ENCODE measurements around the gene NLGN2.

The NLGN2 gene

DNA sequence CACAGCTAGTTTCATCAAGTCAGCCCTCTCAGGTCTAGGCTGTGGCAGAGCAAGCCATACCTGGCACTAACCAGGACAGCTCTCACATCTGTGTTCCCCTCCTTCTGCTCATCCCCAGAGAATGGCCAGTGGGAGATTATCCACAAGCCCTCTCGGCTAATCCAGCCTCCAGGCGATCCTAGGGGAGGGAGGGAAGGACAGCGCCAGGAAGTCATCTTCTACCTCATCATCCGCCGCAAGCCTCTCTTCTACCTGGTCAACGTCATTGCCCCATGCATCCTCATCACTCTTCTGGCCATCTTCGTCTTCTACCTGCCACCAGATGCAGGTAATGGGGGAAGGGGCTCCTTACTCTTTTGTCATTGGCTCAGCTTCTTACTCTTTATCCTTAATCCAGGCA lies 40.8 kb downstream of the NLGN2 start:
- no peak for FAIRE-seq

DNA sequence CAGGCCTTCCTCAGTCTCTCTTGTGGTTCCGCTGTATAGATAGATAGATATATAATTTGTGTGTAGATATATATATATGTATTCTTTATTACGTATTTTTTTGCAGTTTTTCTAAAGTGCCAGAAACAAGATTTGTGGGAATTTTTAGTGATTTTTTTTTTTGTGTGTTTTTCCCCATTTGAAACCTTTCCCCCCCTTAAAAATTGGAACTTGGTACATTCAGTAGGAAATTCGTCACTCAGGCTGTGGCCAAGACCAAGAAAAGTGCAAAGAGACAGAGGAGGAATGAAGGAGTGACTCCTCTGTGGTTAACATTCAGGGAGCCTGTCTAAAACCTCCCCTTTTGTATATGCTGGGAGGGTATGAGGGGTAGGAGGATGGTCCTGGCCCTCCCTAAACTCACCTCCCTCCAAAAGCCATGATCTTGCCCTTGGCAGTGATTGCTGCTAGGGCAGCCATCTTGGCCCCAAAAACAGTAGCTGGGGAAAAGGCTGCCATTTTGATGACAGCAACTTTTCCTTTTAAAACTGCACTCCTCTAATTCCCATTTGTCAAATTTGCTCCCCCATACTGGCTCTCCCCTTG lies 52.4 kb downstream of the NLGN2 start:
- TF ChIP-seq SPI1 (IDR thresholded peaks at IDR 0.05; ENCODE audit: low read depth, low read length) (no peak), TAF1 (IDR thresholded peaks at IDR 0.05; ENCODE audit: low read depth, low read length) (no peak)
- FAIRE-seq (no peak), DNase-seq (ENCODE audit: insufficient read length, low spot score) (no peak)

More for the DNA sequence above, 40.8 kb downstream of the NLGN2 start:
- TF ChIP-seq POLR2A (IDR thresholded peaks at IDR 0.05; ENCODE audit: low read depth, low read length) (no peak), SPI1 (IDR thresholded peaks at IDR 0.05; ENCODE audit: low read depth, low read length) (no peak), PAX5 (IDR thresholded peaks at IDR 0.05; ENCODE audit: insufficient read depth, low read length, severe bottlenecking) (no peak), TAF1 (IDR thresholded peaks at IDR 0.05; ENCODE audit: low read depth, low read length) (no peak), POU2F2 (IDR thresholded peaks at IDR 0.05; ENCODE audit: low read depth, low read length) (no peak), POLR2AphosphoS5 (IDR thresholded peaks at IDR 0.05; ENCODE audit: low read depth, low read length) (no peak)
- DNase-seq (ENCODE audit: insufficient read length, low spot score): no peak

DNA sequence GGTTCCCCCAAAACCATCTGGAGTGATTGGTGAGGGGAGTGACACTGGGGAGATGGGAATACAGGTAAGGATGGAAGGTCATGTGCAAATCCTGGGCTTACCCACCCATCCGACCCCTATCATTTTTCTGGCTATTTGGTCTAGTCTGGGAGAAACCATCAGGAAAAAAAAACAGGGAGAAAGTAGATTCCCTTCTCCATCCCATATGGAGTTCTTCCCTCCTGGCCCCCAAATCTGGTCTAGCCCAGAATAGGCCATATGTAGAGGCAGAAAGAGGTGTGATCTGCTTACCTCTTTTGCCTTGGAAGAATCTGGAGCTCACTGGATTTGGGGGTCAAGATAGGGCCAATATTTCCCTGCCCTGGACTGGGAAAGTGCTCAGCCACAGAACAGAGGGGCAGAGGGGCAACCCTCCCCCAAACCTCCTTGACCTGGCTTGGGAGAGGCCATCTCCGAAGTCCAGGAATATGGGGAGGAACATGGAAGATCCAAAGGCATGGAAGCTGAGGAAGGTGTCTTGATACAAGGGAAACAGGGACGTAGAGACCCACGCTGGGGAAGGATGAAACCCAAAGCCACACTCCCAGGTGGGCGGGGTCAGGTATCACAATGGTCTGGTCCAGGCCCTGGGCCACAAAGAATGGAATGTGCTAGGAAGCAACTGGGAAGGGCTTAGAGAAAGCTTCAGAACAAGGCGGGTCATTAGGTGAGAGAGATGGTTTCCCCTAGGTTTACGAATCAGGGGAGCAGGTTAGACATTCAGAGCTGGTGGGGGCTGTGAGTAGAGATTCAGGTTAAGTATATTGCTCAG lies 53.4 kb downstream of the NLGN2 start:
- no peak for TF ChIP-seq SPI1 (IDR thresholded peaks at IDR 0.05; ENCODE audit: low read depth, low read length)
- no peak for TF ChIP-seq TAF1 (IDR thresholded peaks at IDR 0.05; ENCODE audit: low read depth, low read length)
- DNase-seq (ENCODE audit: insufficient read length, low spot score) (no peak), FAIRE-seq (no peak)

DNA sequence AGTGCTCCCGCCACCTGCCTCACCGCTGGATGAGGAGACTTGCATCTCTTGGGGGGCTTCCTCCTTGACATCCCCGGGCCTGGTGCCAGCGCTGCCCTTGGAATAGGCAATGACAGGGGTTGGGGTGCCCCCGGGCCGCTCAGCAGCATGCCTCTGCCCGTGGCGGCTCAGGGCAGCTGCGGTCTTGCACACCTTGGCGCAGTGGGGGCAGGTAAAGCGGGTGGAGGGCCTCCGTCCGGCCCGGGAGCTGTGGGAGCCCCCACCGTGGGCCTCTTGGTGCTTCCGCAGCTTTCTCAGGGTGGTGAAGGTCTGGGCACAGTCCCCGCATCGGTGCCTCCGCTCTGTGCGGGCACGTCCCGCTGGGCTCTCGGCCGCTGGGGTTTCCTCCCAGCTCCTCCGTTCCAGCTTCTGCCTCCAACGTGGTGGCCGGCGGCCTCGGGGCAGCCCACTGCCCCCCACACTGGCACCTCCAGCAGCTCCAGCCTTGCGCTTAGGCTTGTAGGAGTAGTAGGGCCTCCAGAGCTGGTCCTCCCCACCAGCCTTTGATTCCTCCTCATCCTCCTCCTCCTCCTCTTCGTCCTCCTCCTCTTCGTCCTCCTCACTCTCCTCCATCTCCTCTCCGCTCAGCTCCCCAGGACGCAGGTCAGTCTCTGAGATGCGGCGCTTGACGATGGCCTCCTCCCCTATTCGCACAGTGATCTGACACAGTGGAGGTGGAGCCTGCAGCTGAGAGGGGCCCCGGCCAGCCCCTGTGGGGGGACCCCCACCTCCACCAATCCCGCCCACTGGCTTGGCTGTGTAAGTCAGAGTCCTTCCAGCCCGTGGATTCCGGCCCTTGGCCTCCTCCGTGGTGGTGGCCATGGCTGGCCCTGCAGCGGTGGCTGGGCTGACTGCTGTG lies 55.1 kb downstream of the NLGN2 start:
- FAIRE-seq (no peak), DNase-seq (ENCODE audit: insufficient read length, low spot score) (no peak)
- TF ChIP-seq POU2F2 (IDR thresholded peaks at IDR 0.05; ENCODE audit: low read depth, low read length): no peak
- no peak for TF ChIP-seq SPI1 (IDR thresholded peaks at IDR 0.05; ENCODE audit: low read depth, low read length)
- no peak for TF ChIP-seq POLR2AphosphoS5 (IDR thresholded peaks at IDR 0.05; ENCODE audit: low read depth, low read length)
- TF ChIP-seq POLR2A (IDR thresholded peaks at IDR 0.05; ENCODE audit: low read depth, low read length): no peak

DNA sequence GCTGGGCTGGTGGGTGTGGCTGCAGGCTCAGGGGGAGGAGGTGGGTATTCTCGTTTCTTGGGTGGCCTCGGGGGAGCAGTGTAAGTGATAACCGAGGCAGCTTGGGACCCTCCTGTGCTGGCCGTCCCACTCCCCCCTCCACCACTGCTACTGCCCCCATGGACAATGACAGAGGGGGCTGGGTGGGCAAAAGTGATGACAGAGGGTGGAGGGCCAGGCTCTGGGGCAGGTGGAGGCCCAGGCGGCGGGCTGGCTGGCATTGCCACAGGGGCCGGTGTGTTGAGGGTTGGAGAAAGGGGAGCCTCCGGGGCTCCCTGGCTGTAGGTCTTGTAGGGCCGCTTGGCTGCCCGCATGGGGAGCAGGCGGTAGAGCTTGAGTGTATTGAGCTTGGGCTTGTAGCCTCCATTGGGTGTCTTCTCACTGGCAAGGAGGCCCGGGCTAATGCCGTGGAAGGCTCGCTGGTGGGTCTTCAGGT lies 55.8 kb downstream of the NLGN2 start:
- TF ChIP-seq POLR2A (IDR thresholded peaks at IDR 0.05; ENCODE audit: low read depth, low read length) (no peak), SPI1 (IDR thresholded peaks at IDR 0.05; ENCODE audit: low read depth, low read length) (no peak)
- DNase-seq (ENCODE audit: insufficient read length, low spot score) (no peak), FAIRE-seq (no peak)

DNA sequence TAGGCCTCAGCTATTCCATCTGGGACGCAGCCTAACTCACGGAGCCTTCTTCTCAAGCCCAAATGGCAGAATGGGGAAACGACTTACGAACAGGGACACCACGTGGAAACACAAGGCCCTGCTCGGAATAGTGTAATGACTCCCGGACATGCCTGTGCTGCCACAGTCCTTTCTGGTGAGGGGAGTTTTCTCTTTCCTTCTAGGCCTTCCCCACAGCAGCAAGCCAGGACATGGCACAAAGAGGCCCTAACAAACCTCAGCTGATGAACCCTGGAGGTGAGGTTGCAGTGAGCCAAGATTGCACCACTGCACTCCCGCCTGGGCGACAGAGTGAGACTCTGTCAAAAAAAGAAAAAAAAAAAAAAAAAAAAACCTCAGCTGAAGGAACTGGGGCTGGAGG lies 56.4 kb downstream of the NLGN2 start:
- FAIRE-seq (no peak), DNase-seq (ENCODE audit: insufficient read length, low spot score) (no peak)
- no peak for TF ChIP-seq PAX5 (IDR thresholded peaks at IDR 0.05; ENCODE audit: insufficient read depth, low read length, severe bottlenecking)
- no peak for TF ChIP-seq TAF1 (IDR thresholded peaks at IDR 0.05; ENCODE audit: low read depth, low read length)
- no peak for TF ChIP-seq POLR2AphosphoS5 (IDR thresholded peaks at IDR 0.05; ENCODE audit: low read depth, low read length)
- TF ChIP-seq POU2F2 (IDR thresholded peaks at IDR 0.05; ENCODE audit: low read depth, low read length): no peak

DNA sequence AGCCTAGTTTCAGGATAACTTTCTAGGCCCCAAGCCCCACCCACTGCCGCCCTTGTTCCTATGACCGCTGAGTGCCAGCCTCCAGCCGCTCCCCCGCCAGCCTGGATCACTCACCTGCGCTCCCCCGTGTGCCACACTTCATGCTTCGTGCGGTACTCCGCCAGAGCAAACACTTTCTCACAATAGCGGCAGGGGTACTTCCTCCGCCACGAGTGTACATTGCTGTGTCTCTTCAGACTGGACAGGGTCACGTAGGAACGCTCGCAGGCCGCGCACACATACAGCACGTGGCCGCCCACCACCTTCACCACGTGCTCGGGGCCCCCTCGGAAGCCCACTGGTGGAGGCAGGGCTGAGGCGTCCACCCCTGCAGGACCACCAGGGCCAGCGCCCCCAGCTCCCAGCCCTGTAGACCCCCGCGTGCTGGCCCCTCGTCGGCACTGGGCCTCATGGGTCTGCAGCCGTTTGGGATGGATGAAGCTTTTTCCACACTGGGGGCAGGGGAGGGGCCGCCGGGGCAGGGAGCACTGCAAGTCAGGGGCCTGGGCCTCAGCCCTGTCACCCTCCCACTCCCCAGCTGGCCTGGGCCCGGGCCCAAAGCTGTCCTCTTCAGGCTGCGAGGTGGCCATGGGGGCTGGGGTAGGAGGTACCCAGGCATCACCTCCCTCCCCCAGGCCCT lies 58.1 kb downstream of the NLGN2 start:
- no peak for FAIRE-seq

DNA sequence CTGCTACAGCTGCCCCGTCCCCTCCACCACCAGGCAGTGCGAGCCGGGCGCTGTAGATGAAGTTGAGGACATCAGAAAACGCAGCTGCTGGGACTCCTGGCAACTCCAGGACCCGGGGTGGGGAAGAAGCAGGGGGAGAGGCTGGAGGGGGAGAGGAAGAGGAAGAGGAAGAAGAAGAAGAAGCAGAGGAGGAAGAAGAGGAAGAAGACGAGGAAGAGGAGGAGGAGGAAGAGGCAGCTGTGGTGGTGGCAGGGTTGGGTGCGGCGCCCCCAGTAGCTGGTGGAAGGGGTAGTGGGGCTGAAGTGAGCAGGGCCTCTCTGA lies 58.6 kb downstream of the NLGN2 start:
- TF ChIP-seq TAF1 (IDR thresholded peaks at IDR 0.05; ENCODE audit: low read depth, low read length): no peak
- TF ChIP-seq POU2F2 (IDR thresholded peaks at IDR 0.05; ENCODE audit: low read depth, low read length): no peak
- no peak for TF ChIP-seq POLR2AphosphoS5 (IDR thresholded peaks at IDR 0.05; ENCODE audit: low read depth, low read length)
- TF ChIP-seq PAX5 (IDR thresholded peaks at IDR 0.05; ENCODE audit: insufficient read depth, low read length, severe bottlenecking): no peak
- FAIRE-seq (no peak), DNase-seq (ENCODE audit: insufficient read length, low spot score) (no peak)

More for the DNA sequence above, 58.1 kb downstream of the NLGN2 start:
- no peak for TF ChIP-seq TAF1 (IDR thresholded peaks at IDR 0.05; ENCODE audit: low read depth, low read length)
- no peak for TF ChIP-seq POLR2A (IDR thresholded peaks at IDR 0.05; ENCODE audit: low read depth, low read length)
- no peak for TF ChIP-seq POU2F2 (IDR thresholded peaks at IDR 0.05; ENCODE audit: low read depth, low read length)
- no peak for TF ChIP-seq SPI1 (IDR thresholded peaks at IDR 0.05; ENCODE audit: low read depth, low read length)
- no peak for TF ChIP-seq PAX5 (IDR thresholded peaks at IDR 0.05; ENCODE audit: insufficient read depth, low read length, severe bottlenecking)
- TF ChIP-seq POLR2AphosphoS5 (IDR thresholded peaks at IDR 0.05; ENCODE audit: low read depth, low read length): no peak
- no peak for DNase-seq (ENCODE audit: insufficient read length, low spot score)

DNA sequence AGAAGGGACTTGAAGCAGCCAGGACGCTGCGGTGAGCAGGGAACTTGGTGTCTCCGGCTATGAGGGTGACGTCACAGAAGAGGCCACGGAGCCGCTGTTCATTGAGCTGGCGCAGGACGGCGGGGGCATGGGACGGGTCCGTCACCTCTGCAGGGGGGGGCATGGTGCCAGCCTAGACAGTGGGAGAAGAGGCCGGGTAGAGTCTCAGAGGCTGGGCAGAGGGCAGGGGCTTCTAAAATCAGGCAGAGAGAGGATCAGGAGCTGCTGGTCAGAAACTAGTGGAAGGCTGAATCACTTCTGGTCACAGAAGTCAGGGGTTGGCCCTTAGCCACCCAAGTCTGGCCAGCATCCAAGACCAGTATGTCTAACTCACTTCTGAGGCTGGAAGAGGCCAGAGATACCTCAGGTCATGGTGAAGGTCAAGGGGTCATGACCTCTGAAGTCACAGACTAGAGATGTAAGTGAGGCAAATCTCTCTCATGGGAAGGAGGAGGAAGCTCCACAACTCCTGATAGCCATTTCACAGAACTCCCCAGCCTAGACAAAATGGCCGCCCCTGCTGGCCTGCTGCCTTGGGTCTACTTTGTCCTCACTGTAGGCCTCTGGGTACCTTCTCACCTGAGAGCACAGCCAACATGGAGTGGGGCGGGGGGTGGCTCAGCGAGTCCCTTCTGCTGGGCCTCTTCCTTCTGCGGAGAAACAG lies 59.1 kb downstream of the NLGN2 start:
- FAIRE-seq (no peak), DNase-seq (ENCODE audit: insufficient read length, low spot score) (no peak)
- TF ChIP-seq PAX5 (IDR thresholded peaks at IDR 0.05; ENCODE audit: insufficient read depth, low read length, severe bottlenecking) (no peak), POLR2A (IDR thresholded peaks at IDR 0.05; ENCODE audit: low read depth, low read length) (no peak), TAF1 (IDR thresholded peaks at IDR 0.05; ENCODE audit: low read depth, low read length) (no peak), SPI1 (IDR thresholded peaks at IDR 0.05; ENCODE audit: low read depth, low read length) (no peak), POLR2AphosphoS5 (IDR thresholded peaks at IDR 0.05; ENCODE audit: low read depth, low read length) (no peak), POU2F2 (IDR thresholded peaks at IDR 0.05; ENCODE audit: low read depth, low read length) (no peak)
